GM21619 (cell line): Measurements from ENCODE around the gene FAM9A.
"Not testable (repeated sequence)": the region's sequence is repeated elsewhere in the genome, so short reads cannot be mapped to it uniquely, and the experiment has no call there.

ENCODE experiments used
- ATAC-seq: cut with Tn5 transposase; IDR thresholded peaks from one replicate; pipeline ENCODE4 v1.9.1; 2021; ENCODE audit not compliant: unreplicated experiment

FAM9A gene

DNA sequence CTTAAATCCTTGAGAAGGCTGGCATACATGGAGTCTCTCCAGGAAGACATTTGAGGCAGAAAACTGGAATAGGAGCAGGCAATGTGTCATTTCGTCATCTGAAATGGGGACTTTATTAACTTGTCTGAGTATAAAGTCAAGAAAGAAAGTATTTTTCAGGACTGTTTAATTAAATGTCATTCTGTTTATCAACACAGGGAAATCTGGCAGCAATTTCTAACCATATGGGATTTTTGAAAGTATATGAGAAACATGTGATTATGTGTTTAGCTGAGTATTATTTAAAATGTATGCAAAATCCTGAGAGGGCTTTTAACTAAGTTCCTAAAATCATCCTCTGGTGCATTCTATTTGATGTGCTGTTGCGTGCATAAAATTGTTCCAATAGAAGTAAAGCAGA, 3.9 kb upstream of the FAM9A start:
- no peak for ATAC-seq

DNA sequence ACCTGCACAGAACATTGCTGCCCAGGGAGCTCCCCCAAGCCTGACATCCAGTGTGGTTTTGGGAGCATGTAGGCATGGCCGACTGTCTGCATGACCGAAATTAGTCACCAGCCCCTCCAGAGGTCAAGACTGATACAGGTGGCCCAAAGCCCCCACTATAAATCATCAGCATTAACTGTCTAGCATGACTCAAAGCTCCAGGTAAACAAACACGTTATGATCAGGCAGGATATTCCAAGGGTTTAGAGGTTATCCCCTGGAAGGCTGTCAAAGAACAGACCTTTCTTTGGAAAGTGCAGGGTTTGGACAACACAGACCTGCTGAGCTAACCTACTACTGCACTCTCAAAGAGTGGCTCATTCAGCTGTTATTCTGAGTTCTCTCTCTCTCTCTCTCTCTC, 2.1 kb upstream of the FAM9A start:
- ATAC-seq: no peak

DNA sequence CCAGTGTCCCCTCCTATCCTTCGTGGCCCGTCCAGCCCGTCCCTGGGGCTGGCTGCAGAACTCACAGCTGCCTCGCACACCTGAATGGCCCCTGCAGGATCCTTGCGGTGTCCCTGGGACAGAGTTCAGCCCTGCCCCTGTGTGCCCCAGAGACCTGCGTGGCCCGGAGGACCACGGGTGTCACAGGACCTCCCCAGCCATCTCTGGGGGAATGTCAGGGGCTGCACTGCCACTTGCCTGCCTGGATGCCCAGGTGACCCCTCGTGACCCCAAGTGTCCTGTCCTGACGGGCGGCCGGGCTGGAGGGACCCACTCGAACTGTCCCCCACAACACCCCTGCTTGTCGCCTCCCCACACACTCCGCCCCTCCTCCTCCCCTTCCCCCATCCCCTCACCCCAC, 832 bp downstream of the FAM9A start:
- not testable (repeated sequence) for ATAC-seq

DNA sequence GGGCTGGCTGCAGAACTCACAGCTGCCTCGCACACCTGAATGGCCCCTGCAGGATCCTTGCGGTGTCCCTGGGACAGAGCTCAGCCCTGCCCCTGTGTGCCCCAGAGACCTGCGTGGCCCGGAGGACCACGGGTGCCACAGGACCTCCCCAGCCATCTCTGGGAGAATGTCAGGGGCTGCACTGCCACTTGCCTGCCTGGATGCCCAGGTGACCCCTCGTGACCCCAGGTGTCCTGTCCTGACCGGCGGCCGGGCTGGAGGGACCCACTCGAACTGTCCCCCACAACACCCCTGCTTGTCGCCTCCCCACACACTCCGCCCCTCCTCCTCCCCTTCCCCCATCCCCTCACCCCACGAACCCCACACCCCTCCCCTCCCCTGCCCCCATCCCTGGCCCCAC, 1.9 kb downstream of the FAM9A start:
- ATAC-seq: not testable (repeated sequence)

DNA sequence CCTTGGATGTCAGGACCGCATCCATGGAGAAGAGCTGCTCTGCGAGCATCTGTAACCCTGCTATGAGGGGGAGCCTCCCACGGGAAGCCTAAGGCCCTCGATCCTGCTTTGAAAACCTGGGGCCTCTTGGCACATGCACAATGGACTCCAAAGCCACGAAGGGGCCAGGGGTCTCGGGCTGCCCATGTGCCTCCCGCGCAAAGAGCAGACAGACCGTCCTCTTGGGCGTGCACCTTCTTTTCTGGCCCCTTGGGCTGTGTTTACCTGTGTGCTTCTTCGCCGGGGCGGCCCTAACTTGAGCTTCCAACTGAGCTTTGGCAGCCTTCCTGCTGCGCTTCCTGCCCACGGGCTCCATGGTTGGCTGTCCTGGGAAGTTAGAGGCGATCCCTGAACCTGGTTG, 2.5 kb downstream of the FAM9A start:
- ATAC-seq: not testable (repeated sequence)

DNA sequence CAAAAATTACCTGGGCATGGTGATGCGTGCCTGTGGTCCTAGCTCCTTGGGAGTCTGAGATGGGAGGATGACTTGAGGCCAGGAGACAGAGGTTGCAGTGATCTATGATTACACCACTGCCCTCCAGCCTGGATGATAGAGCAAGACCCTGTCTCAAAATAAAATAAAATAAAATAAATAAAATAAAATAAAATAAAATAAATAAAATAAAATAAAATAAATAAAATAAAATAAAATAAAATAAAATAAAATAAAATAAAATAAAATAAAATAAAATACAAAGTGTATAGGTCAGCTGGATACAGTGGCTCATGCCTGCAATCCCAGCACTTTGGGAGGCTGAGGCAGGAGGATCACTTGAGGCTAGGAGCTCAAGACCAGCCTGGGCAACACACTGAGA, 14.1 kb downstream of the FAM9A start:
- not testable (repeated sequence) for ATAC-seq

DNA sequence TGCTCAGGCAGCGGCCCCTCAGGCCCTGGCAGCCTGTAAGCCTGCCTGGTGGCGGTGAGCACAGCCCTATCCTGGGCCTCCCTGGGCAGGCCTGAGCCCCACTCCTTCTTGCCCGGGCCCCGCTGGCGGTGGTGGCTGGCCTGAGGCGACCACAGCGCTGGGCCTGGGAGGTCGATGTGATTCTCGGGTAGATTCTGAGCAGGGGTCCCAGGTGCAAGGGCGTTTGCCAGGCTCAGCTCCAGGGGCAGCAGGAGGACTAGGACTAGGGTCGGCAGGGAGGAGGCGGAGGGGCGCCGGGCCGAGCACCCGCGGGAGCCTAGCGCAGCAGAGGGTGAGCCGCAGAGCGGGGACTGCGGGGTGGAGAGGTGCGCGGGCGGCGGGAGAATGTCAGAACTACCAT, 17.0 kb downstream of the FAM9A start:
- ATAC-seq: no peak

DNA sequence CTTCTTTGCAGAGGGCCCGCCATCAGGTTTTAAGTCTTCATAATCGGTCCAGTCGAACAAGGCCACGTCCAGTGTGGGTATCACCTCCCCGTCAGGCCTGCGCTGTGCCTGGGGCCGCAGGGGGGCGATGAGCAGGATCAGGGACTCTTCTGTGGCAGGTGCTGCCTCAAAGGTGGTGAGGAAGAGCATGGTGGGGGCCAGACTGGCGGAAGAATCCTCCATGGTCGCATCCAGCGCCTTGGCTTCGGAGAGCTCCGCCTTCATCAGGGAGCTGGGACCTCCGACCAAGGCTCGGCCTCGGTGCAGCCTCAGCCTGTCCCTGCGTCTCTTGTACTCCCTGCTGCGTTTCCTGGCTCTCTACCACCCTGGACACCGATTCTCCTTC, 17.5 kb downstream of the FAM9A start:
- no peak for ATAC-seq

DNA sequence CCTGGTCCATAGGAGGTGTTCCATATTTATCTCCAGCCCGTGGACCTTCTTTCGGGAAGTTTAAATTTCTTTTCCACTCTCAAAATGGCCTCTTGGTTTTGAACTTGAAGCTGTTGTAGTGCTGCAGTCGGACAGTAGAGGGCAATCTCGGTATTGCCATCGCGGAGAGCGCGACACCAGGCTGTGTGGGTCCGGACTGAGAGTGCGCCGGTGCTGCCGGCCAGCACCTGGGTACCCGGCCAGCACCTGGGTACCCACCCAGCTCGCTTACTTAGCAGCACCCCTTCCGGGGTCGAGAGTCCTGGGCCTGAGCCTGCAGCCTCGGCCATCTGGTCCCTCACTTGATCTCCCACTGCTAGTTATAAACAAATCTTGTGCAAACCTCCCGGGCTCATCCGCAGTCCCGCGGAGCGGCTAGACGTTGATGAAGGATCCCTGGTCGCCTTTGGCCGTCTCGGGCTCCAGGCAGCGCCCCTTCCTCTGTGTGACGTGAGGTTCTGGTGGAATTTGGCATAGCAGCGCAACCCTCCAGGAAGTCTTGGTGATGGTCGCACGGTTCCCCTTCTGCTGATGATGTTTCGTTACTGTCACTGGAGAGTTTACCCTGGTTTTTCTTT, 18.0 kb downstream of the FAM9A start:
- no peak for ATAC-seq

DNA sequence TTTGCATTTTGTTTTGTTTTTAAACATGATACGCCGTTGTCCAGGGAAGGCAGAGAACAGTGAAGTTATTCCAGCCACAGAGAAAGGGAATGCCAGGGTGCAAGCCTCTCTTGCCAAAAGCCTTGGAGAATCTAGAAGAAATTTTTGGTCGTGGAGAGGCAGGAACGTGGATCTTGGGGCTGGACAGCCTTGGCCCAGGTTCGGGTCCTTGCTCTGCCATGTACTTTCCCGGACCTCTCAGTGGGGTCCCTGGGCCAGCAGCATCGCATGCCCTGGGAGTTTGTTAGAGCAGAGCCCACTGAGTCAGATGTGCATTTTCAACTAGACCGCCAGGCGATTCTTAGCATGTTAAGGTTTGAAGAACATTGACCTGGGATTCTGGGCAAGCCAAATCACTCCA, 18.6 kb downstream of the FAM9A start:
- ATAC-seq: no peak

DNA sequence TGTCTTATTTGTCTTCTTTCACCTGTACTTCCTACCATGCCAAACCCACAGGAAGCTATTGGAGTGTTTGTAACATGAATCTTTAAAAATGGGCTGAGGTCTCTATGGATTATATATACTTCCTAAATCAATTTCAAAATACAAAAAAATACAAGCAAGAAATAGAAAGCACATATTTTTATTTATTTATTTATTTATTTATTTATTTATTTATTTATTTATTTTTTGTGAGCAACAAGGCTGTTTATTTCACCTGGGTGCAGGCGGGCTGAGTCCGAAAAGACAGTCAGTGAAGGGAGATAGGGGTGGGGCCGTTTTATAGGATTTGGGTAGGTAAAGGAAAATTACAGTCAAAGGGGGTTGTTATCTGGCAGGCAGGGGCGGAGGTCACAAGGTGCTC, 19.3 kb downstream of the FAM9A start:
- ATAC-seq: not testable (repeated sequence)

DNA sequence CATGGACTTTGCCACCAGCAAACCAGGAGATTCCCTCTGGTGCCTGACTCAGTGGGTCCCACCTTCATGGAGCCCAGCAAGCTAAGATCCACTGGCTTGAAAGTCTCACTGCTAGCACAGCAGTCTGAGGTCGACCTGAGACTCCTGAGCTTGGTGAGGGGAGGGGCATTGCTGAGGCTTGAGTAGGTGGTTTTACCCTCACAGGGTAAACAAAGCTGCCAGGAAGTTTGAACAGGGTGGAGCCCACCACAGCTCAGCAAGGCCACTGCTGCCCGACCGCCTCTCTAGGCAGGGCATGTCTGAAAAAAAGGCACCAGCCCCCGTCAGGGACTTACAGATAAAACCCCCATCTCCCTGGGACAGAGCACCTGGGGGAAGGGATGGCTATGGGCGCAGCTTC, 28.1 kb downstream of the FAM9A start:
- no peak for ATAC-seq

DNA sequence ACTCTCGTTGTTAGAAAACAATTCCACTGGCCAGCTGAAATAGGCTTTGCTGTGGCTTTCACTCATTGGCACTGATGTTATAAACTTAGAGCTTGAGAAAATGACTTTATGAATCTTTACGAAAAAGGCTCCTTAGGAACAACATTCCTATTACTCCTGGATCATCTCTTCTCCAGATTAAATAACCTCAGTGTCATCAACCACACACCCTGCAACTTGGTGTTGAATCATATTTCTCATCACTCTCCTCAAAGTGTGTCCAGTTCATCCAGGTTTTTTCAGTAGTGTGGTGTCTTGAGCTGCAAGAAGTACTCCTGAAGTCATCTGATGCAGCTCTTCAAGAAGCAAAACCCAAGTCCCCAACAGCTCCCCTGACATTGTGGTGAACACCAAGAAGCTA, 41.2 kb downstream of the FAM9A start:
- ATAC-seq: no peak

DNA sequence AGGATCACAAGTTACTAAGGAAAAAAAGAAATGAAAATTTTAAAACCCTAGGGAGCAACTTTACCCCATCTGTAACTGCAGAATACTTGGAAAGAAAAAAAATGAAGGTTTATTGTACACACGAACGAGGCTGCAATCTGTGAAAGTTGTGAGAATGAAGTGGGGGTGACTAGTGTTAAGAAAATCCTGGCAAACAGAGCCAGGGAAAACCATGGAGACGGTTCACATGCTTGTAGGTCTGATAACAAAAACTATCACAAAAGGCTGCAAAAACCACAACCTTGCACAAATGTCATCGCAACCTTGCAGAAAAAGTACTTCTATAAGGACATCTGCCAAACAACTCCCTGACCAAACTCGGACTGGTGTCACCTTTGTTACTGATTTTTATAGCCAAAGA, 42.5 kb downstream of the FAM9A start:
- not testable (repeated sequence) for ATAC-seq

DNA sequence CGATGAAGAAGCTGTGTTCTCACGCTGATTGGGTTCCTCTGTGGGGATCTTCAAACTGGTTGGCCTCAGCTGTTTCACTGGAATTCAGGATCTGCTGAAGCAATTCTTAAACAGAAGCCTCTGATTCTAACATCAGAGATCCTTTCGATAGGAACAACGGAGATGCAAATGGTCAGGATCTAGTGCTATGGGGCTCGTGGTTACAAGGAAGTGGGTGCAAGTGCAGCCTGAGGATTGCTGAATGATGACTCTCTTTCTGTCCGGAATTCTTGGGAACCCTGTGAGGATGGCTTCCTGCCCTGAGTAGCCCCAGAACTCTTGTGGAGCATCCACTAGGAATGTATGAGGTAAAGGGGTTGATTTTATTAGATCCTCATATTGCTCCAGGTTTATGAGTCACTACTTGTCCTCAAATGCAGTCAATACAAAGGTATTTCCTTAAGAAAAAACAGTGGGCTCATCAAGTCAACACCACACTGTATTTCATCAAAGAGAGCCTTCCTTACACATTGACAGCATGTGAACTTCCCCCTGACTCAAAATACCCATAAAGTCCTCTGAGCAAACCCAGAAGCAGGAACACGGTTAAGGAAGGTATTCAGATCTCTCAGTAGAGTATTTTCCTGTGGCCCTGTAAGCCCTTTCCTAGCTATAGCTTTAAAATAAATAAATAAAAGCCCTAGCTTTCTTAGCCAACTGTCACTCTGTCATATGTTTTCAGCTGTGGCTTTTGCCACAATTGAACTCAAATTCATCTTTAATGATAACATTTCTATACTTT, 43.4 kb downstream of the FAM9A start:
- ATAC-seq: not testable (repeated sequence)

DNA sequence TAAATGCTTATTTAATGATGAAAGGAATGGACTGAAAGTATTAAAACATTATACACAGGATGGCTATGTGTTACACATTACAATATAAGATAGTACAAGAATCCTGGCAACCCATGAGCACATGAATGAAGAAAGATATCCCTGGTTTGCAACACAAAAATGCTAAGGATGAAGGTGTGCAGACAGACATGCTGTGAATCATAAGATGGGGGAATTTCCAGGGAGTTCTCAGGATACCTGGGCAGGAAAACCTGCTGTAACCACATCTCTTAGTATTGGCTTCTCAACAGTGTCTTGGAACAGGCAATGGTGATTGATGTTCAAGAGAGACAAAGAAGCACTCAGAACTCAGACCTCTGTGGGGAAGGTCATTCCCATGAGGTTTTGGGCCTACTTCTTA, 45.4 kb downstream of the FAM9A start:
- no peak for ATAC-seq

DNA sequence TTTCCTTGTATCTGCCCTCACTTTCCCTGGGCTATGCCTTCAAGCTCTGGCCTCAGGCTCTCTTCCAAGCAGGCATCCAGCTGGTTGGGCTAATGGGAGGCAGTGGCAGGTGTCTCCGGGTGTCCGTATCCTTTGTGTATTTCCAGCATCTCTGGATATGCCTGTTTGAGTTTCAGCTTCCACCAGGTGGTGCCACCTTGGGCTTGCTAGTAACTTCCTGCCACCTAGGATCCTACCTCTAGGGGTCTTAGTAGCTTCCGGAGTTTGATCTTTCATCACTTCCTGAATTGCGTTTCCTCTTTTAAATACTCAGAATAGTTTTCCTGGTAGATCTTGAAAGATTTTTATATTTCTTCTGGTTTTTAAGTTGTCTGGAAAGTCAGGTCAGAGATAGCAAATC, 46.1 kb downstream of the FAM9A start:
- ATAC-seq: no peak

DNA sequence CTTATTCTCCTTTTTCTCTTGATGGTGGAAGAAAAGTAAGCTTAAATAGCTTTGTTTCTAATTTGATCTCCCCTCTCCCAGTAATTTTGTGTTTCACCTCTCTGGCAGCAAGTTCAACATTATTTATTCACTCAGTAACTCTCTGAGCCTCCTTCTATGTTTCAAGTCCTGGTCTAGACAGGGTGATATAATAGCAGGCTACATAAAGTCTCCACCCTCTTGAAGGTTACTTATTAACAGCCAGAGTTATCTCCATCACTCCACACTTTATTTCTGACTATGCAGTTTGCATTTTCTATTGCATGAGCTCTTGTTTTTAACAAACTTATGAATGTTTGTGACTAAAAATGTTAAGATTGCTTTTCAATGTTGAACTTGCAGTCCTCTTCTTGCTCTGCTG, 51.5 kb downstream of the FAM9A start:
- ATAC-seq: no peak

DNA sequence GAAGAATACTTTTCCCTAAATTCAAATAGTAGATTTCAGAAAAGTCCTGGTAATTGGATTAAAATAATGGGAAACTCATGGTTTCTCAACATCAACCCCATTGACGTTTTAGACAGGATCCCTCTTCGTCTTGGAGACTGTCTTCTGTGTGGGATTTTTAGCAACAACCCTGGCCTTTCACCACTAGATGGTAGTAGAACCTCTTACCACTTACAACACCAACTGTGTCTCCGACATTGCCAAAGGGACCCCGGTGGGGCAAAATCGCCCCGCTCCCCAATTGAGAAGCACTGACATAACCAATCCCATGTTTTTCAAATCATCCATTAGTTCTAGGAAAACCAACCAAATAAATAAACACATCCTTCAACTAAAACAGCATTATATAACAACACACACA, 52.3 kb downstream of the FAM9A start:
- no peak for ATAC-seq

DNA sequence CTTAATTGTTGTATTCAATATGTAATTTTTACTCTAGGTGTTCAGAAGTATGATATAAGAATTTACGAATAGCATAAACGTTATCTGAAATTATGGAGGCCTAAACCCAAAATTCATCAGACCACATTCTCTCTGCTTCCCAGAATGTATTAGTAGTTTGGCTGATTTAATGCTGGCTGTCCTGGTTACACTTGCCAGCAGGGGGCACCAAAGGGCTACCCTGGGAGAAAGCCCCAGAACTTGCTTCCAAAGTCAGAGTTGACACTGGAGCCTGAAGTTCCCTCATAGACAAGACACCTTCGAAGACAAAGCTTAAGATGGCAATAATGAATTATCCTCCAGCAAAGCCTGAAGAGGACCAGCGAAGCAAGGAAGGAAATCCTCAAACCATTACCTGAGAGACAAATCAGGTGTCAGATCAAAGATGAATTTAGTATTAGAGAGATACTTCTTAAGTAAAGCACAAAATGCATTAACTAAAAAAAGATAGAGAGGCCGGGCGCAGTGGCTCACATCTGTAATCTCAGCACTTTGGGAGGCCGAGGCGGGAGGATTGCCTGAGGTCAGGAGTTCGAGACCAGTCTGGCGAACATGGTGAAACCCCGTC, 58.0 kb downstream of the FAM9A start:
- ATAC-seq: no peak

DNA sequence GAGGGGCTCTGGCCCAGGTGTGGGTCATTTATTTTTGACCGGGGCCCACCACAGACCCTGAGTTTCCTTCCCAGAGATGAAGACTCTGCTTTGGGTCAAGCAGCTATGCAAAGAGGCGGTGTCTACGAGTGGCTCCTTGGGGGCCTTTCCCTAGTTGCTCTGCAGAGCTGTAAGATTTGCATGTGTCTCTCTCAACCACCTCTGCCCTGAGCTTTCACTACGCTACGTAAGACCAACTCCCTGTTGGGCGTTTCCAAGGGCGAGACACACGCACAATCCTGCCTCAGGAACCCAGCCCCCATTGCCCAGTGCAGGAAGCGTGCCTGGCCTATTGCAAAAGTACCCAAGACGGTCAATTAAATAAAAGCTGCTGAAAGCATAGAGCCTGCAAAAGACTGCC, 59.2 kb downstream of the FAM9A start:
- no peak for ATAC-seq
